Kasumi-1 (cell line): ENCODE results near the gene GMDS.

ENCODE experiments used
- DNase-seq, 2 experiments: peaks; one replicate each; lab custom pipeline; 2025; lab: John Stamatoyannopoulos, UW

Gene GMDS

DNA sequence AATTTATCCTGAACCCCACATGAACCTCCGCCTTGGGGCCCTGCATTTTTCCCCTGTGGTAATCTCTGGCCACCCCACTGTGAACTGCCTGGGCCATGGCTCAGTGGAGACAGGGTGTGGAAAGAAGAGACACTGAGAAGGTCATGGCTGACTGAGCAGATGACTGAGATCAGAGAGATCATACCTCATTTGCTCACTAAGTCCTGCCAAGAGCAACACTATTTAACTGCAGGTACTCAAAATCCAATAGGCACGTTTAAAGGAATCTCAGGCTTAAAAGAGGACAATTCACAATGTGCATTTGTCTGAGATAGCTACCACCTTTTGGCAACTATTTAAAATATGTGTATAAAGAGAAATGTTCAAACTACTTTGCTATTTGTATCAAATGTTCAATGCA, 305.0 kb downstream of the GMDS start:
- DNase-seq, result no peak

DNA sequence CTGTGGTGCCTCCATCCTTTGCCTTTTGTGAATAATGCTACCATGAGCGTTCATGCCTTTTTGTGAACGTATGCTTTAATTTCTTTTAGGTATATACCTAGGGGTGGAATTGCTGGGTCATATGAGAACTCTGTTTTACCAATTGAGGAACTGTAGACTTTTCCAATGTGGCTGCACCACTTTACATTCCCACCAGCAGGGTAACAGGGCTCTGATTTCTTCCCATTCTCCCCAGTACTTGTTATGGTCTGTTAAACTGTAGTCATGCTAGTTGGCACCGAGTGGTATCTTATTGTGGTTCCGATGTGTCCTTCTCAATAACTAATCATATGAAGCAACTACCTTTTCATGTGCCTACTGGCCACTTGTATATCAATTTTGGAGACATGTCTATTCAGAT, 312.1 kb downstream of the GMDS start:
- DNase-seq, result no peak

- DNase-seq, result no peak
Measured at GRCh38 chr6:1931817-1932216, 313.6 kb downstream of the GMDS start.

GRCh38 chr6:1930356-1930755, 315.0 kb downstream of the GMDS start:
- no peak for DNase-seq

- no peak for DNase-seq
Measured at GRCh38 chr6:1929931-1930330, 315.5 kb downstream of the GMDS start.

DNA sequence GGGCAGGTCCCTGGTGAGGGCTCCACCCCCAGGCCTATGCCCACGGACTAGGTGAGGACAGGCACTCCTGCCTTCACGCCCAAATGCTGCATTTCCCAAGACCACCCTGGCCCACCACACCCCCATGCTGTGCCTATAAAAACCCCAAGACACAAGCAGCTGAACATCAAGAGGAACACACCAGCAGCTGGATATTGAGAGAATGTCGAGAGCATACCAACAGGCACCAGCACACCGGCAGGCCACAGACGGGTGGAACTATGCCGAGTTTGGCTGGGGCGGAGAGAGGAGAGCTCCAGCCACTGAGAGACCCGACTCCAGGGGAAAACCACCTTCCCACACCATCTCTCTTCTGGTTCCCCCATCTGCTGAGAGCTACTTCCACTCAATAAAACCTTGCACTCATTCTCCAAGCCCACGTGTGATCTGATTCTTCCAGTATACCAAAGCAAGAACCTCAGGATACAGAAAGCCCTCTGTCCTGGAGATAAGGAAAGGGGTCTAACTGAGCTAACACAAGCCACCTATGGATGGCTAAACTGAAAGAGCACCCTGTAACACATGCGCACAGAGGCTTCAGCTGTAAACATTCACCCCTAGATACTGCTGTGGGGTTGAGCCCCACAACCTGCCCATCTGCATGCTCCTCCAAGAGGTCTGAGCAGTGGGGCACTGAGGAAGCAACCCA, 319.5 kb downstream of the GMDS start:
- no peak for DNase-seq

DNA sequence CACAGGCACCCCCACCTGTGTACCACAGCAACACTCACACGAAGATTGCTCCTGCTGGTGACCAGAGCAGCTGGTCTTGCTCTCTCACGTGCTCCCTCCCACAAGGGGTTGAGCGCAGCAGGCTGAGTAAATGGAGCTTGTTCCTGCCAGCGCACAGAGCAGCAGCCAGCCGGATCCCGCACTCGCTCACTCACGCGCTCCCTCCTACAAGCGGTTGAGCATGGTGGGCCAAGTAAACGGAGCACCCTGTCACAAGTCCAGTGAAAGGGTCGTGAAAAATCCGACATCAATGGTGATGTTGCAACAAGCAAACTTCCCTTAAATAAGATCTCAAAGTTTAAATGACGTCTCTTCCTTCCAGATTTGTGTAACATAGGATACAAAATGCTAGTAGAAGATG, 322.0 kb downstream of the GMDS start:
- no peak for DNase-seq

DNA sequence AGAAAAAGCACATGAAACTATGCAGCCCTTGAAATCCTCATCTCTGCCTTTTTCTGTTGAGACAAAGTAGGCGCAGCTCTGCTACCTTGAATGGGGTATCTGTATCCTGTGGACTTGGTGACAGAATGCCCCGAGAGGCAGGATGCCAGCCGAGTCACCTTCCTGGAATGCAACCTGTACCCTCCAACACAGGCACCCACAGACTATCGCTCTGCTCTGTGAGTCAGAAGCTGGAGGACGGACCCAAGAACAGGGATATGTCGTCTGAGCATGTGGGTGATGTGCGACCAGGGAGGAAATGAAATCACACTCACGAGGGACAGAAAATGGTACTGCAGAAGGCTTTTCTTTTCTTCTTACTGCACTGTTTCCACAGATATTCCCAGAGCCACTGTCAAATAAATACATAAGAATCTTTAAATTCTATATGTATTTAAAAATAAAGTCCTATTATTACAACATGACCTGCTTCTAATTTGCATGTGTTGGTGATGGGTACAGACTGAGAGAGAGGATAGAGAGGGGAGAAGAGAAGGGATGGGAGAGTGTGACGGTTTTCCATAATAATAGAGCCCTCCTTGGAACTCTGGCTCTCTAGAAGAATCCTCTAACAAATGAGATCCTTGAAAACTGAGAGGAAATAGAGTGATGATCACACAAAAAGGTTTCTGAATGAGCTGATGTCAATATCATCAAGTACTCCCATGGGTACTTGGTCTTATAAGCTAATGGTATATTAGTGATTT, 327.6 kb downstream of the GMDS start:
- peak; percentile 6 to 18 for DNase-seq

DNA sequence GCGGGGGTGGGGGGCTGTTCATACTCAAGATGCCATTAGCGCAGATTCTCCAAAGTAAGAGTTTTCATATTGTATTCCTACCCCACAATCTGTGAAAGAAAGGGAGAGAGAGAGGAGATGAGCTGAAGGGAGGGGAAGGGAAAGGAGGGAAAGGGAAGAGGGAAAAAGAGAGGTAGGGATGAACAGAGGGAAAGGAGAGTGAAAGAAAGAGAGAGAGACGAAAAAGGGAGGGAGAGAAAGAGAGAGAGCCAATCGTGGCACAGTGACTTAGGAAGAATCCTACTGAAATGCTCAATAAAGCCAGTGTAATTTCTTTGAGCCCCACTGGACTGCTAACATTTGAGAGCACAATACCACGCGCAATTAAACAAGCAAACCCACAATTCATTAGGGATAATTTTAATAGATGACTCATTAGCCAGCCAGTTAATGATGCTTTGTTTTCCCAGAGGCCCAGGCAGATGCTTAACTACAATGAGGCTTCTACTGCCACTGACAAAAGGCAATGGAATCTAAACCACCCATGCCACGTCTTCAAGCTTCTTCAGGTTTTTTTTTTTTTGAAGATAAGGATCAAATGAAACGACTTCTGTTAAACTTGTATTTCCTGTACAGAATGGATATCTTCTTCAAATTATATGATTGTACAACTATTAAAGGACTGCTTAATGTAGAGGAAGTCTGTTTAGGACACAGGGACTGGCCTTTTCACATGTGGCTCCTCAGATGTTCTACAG, 328.9 kb downstream of the GMDS start:
- no peak for DNase-seq

DNA sequence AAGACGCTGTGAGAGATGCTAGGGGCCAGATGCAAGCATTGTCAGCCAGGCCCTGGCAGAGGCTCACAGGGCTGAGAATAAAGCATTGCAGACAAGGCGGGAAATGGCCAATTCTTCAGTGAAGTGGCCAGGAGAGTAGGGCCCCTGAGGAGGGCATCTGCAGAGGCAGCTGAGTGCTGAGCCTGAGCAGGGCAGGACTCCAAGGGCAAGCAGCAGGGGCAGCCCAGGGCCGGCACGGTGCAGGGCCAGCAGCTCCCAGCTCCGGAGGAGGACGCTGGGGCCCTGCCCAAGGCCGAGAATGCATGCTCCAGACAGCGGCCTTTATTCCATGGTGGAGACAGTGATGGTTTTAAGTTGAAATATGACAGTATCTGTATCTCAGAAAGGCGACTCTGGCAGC, 330.2 kb downstream of the GMDS start:
- no peak for DNase-seq

GRCh38 chr6:1913577-1913976, 331.8 kb downstream of the GMDS start:
- DNase-seq, result peak; percentile 48 to 70

DNA sequence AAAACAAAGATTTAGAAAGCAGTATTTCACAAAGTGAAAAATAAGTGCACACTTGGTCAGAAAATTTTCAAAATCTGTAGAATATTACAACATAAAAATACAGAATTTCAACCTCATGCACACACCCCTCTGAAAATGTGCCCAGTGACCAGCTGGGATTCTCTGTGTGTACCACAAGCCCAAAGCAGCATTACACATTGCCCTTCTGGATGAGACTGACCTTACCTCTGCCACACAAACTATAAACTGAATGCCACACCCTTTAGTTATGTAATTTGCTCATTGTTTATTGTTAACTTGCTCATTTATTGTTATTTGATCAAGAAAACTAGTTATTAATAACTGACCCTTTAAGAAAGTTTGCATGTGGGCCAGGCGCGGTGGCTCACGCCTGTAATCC, 332.7 kb downstream of the GMDS start:
- DNase-seq, result no peak

DNA sequence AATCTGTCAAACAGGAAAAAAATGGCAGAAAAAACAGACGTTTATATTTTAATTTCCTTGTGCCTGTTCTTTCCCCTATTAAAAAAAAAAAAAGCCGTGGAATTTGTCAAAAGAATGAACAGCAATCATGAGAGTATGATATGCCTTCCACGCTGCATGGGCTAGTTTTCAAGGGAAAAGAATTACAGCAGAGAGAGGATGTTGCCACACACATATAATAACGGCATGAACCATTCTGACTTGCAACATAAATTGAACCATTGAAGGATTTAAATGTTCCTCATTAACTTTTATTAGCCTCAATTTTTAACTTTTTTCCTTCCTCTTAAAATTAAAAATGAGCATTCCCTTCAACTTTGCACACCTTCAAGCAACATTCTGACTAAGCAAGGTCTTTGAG, 333.9 kb downstream of the GMDS start:
- DNase-seq, result peak; percentile 24 to 40

DNA sequence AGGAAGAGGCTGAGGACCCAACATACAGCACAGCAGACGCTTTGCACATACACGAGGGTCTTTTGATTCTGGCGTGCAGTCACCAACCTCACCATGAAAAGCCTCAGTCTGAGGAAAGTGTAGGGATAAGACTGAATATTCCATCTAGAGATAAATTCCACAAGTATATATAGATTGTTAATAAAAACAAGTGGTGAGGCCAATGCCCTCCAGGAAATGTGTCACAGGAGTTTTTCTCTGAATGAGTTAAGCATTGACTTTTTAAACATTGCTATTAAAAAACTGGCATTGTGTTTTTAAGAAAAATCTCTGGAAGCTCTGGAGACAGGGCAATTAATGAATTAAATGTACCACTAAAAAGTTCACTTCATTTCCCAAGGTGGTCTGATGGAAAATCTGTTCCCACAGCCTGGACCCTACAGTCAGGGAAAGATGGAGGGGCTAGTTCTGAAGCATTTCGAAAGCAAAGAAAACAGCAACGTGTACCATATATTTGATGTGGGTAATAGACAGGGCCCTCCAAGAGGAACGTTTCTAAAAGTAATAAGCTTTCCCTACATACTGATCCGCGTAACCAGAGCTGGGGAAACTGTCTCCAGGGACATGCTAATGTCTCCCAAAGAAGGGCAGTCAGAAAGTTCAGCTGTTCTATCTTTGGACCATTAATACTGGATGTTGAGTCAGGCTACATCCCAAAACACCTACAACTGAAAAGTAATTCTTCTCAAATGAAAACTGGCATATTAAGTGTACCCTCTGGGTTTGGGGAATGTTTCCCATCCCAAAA, 334.6 kb downstream of the GMDS start:
- DNase-seq, result no peak

DNA sequence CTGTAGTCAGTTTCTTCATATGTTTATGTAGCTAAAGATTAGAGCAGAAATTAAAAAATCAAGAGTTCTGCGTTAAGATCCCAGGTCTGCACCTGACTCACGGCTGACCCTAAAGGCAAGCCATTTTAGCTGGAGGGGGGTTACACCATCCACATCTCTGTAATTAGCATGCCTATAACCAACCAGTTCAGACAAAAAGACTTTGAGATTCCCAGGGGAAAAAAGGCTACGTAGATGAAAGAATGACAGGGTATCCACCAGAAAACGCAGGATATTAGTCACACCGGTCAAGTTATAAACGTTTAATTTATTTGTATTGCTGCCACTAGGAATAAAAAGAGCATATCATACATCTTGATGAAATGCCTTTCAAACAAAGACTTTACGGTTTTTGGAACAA, 336.6 kb downstream of the GMDS start:
- DNase-seq, result no peak

DNA sequence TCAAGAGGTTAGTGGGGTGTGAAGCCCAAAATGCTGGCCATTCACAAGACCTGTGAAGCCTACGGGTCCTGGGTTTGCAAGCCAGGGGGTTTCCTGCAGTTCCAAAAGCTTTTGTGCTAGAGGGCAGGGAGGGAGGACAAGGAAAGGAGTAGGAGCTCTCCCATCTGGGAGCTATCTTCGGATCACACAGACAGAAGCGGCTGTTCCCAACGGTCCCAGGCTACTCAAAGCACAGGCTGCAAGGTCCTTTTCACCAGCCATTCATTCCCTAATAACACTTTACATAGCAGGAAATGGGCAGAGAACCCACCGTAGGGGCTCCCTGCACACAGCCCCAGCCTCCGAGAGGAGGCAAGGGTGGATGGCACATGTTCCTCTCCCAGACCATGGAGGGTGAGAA, 338.8 kb downstream of the GMDS start:
- DNase-seq, result no peak

- no peak for DNase-seq
Measured at GRCh38 chr6:1906014-1906413, 339.4 kb downstream of the GMDS start.

GRCh38 chr6:1904898-1905297, 340.5 kb downstream of the GMDS start:
- DNase-seq, result no peak

- DNase-seq, result no peak
Measured at GRCh38 chr6:1904466-1904799, 341.0 kb downstream of the GMDS start.

DNA sequence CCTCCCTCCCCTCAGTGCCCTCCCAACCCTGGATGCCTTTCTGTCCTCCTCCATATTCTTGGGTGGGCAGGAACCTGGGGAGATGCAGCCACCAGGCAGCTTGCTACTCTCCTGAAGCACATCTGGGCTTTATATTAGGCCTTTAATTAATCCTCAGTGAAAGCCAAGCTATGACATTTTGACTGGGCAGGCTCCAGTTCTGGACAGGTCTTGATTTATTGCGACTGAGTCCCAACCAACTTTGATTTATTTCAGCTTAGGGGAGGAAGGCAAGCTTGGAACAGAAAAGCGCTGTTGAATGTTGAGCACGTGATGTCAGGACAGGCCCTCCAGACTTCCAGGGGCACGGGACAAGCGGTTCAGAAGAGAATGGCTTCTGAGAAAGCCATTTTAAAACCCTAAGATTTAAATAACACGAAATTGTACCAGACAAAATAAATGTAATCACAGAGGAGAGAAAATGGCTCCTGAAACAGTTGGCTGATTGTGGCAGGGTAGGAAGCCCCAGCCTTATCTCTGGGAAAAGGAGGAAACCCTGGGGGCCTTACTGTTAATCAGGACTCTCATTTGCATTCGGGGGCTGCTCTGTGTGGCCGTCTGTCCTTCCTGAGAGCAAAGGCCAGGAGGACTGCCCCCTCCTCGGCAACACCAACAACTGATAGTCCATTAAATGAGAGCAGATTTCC, 341.5 kb downstream of the GMDS start:
- no peak for DNase-seq

- no peak for DNase-seq
Measured at GRCh38 chr6:1901556-1901955, 343.8 kb downstream of the GMDS start.

GRCh38 chr6:1896897-1897296, 348.5 kb downstream of the GMDS start:
- no peak for DNase-seq
